LNCAP (cell line): ENCODE data around the gene GPSM1.

Experiments
- CTCF ChIP-seq: fragments of 450-650 bp; IDR thresholded peaks from 2 replicates; pipeline ENCODE4 v1.5.1; 2017; ENCODE audit warnings: mild to moderate bottlenecking

GPSM1 gene

GRCh38 chr9:136327304-136327974 lies at the start of gene GPSM1:
Gene GPSM1, plus strand, starts transcription at chr9:136327539. Its CDS starts 157 bp downstream, at chr9:136327696.
- TF ChIP-seq CTCF = no peak

- no peak for TF ChIP-seq CTCF
These were observed 49.6 kb upstream of the GPSM1 start for GRCh38 chr9:136277746-136278145.

- TF ChIP-seq CTCF = no peak
These were observed 49.1 kb upstream of the GPSM1 start for GRCh38 chr9:136278221-136278620.

DNA sequence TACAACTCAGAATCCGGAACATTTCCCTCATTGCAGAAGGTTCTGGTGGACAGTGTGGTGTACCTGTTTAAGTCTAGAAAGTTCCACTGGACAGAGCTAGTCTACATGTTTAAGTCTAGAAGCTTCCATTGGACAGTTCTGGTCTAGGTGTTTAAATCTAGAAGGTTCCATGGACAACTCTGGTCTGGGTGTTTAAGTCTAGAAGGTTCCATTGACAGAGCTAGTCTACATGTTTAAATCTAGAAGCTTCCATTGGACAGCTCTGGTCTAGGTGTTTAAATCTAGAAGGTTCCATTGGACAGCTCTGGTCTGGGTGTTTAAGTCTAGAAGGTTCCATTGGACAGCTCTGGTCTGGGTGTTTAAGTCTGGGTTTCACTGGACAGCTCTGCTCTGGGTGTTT lies 48.4 kb upstream of the GPSM1 start:
- no peak for TF ChIP-seq CTCF

- no peak for TF ChIP-seq CTCF
These were observed 47.9 kb upstream of the GPSM1 start for GRCh38 chr9:136279471-136279870.

GRCh38 chr9:136280535-136281315 lies 46.6 kb upstream of the GPSM1 start:
- TF ChIP-seq CTCF = no peak

DNA sequence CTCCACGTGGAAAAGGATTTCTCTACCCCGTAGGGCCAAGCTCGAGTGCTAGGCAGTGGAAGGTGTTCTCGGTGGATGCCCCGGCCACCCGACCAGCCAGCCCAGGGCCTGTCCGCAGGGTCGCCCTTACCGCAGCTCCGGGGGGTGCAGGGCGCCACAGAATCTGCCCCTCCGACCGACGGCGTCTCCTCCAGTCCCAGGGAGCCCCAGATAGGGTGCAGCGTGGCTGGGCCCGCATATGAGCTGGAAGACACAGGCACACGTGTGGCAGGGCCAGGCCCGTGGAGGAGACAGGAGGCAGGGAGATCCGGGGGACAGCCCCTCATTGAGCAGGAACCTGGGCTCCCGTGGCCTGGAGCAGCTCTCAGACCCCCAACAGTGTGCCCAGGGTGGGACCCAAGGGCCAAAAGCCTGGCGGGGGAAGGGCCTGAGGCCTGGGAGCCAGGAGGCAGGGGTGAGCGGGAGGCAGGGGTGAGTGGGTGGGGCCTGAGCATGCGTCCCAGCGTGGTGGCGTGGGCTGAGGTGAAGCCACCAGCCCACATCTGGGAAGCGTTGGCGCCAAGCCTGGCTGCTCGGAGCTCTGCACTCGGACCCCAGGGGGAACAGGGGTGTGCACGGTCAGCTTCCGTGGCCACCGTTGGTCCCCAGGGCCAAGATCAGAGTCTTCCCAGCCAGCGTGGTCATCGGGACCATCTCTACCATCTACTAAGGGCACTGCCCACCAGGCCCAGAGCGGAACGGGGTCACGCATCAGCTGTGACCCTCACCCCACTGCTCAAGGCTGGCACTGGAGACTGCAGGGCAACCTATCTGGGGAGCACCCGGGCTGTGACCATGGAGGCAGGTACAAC lies 45.7 kb upstream of the GPSM1 start:
- TF ChIP-seq CTCF = no peak
